HG03457 (cell line): ENCODE data around the gene DOK6.
A peak's percentile ranks its signal among the peaks of the same experiment; 100 is the strongest.

Experiments used
- ATAC-seq: cut with Tn5 transposase; IDR thresholded peaks from one replicate; pipeline ENCODE4 v1.9.1; 2021; ENCODE audit warnings: moderate number of reproducible peaks; ENCODE audit not compliant: unreplicated experiment

Gene DOK6

DNA sequence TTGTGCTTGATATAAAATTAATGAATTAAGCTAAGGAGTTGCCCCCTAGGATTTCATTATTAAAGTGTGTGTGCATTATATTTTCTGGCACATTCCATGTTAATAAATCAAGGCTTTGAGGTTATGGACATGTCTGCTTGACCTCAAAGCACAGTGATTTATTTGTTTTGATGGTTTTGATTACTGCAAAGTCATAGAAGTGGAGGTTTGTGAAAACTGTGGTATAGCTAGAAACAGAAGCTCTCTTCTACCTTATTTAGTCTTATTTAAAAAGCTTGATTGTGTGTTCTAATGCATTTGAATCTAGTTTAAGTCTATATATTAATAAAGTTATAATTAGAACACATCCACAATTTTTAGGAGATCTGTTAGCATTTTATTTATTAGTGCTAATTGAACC, 32.2 kb downstream of the DOK6 start:
- no peak for ATAC-seq

DNA sequence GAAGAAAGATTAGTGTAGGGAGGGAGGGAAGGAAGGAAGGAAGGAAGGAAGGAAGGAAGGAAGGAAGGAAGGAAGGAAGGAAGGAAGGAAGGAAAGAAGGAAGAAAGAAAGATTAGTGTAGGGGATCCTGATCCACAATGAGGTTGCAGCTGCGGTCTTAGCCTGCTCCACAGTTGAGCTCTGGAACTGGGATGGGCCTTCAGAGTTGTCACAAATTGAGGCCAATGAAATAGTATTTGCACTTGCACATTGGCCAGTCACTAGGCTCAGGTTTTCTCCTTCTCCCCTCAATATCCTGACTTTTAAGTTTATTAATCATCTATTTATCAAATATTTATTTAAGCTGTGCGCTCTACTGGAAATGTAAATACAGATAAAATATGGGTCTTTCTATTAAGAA, 34.3 kb downstream of the DOK6 start:
- ATAC-seq = no peak

DNA sequence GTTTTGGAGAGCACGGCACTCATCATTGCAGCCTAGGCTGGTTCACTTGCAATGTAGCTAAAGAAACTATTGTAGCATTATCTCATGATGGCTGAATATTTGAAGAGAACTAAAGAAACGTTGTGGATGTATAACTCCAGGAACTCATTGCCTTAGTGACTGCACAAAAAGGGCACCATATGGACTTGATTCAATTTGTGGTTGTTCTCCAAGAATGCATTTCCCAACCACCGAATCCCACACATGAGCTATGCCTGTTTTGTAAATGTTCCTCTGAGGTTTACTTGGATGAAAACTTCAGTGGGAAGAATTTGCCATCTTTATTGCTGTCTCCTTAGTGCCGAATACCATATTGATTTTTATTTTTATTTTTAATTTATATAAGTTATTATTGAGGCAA, 43.5 kb downstream of the DOK6 start:
- ATAC-seq = no peak

DNA sequence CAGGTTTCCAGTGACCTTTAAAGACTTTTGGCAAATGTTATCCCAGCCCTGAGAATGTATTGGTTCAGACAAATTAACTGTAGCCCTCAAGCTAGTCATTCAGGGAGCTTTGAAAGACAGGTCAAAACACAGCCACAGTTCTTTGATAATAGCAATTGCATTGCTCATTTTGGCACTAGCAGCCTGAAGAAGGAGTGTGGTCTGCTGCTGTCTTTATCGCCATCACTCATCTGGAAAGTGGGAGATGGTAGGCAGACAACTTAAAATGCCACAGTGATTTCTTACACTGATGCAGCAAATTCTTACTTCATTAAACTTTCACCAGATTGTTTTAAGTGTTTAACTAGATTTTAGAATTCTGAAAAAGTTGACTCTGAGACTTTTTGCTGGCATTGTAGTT, 47.2 kb downstream of the DOK6 start:
- ATAC-seq = no peak

DNA sequence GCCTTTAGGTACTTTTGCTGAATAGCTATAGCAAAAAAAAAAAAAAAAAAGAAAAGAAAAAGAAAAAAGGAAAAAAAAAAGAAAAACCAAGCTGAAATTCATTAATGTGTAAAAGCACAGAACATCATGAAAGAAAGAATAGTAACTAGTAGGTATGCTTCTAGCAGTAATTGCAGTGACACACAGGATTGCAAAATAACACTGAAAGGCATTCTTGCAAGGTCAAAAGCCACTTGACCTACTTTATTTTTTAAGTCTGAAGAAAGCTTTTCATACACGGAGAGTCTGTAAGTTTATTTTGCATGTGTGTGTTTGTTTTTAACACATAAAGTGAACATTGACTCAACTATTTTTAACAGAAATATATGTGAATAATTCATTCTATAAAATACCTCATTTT, 54.4 kb downstream of the DOK6 start:
- ATAC-seq = no peak

DNA sequence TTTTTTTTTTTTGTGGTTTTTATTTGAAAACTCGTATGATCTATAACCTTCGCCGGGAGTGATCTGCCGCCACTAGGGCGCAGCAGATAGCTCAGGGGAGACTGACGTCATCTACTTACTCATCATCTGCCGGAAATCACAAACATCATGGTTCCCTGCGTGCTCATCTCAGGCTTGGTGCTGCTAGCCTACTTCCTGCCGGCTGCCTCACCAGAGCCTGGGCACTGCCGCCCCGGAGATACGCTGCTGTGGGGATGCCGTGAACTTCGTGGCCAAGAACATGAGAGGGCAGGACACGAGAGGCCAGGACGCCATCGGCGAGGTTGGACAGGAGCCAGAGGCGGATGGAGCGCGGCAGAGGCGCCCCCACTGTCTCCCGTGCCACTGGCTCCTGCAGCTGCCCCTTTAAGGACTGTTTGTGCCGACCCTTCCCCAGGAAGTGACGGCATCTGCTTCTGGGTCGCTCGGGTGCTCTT, 68.8 kb downstream of the DOK6 start:
- peak; percentile 61 for ATAC-seq

DNA sequence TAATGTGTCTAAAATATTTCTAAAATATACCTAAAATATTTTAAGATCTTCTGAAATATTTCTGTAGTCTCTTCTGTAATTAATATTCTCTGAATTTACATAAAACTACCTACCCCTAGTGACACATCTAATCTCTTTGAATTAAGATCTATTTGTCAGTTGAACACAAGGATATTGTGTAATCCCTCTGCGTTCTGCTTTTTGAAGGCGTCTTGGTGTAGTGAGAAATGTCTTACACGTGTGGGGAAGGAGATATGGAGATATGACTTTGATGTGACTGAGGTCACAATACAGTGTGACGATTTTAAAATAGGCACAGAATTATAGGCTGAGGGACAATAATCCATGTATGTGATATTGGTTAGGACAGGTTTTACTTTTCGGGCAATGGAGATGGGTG, 79.8 kb downstream of the DOK6 start:
- no peak for ATAC-seq

DNA sequence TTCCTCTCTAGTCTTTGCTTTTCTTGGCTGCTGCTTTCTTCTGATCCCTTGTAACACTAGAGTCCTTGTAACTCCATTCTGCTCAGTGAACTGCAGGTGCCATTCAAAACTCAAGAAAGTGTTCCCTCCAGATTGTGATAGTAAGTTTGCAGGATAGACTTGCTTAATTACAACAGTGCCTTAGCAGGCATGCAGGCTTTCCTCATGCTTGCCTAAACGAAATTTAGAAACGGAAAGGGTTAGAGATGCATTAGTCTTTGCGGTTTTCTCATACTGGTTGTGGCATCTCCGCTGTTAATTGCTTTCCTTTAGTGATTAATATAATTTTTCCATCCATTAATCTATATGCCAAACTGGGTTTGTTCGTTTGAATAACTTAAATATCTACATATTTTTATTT, 82.9 kb downstream of the DOK6 start:
- no peak for ATAC-seq

DNA sequence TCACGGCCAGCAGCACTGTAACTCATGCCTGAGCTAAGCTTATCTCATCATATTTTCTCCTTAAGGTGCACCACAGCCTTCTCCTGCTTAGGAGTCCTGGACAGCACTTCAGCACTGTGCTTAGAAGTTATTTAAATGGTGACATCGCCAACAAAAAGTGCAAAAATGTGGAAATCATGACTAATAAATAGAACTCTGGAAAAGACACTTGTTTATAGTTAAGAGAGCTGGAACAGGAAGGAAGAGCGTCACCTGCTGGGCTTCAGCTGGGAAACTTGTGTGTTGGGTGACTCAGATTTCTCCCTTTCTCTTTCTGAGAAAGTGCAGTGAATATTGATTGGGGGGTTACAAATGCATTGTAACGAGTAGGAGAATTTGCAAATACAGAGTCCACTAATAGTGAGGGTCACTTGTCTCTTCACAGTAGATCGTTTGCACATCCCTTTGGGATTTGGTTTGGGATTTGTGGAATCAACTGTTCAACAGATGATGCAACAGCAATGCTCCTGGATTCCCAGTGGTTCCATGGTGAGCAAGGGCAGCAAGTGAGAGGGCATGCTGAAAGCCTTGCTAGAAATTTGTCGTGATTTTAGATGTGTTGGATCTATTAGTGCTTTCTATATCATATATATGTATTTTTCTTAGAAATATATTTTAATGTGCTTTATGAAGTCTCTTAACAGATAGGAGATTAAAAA, 84.2 kb downstream of the DOK6 start:
- ATAC-seq = no peak

DNA sequence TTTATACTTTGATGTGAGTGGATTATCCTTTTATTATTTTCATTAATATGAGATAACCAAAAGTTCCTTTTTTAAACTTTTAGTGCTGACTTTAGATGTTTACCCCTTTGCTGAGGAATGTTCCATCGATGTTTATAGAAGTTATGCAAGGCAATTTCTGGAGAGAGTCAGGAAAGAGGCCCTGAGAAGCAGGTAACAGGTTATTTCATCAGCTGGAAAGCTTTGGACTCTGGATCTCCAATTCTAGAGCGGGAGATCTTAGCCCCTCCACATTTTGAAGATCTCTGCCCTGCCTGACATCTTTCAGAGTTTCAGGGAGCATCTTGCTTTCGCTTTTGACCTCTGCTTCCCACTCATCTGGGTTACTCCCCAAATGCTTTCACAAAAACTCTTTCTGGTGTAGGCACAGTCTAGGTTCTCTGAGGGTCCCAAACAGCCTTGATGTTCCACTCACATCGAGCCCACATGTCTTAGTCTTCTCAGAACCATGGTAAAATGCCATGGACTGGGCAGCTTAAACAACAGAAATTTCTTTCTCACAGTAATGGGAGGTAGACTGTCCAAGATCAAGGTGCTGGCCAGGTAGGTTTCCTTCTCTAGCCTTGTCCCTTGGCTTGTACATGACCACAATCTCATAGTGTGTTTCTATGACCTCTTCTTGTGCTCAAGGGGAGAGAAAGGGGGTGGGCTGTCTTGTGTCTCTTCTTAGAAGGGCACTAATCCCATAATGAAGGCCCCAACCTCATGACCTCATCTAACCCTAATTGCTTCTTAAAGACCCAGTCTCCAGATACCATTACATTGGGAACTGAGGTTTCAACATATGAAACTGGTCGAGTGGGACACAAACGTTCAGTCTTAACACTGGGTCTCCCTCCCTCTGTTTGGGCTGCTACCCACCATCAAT, 87.1 kb downstream of the DOK6 start:
- no peak for ATAC-seq

DNA sequence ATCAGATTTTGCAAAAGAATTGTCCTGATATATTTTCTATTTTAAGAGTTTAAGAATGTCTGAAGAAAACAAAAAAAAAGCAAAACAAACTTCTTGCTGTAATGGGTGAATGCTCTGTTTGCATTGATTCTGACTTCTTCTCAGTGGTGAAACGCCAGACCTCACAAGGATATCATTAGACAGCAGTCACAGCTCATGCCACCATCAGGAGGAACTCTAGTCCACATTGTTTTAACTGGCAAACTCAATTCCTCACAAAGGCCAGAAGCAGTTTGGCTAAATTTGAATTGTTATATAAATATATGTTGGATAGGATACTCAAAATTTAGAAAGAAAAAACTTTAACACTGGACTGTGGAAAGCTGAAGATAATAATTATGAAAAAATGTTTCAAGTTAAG, 89.4 kb downstream of the DOK6 start:
- ATAC-seq = no peak

DNA sequence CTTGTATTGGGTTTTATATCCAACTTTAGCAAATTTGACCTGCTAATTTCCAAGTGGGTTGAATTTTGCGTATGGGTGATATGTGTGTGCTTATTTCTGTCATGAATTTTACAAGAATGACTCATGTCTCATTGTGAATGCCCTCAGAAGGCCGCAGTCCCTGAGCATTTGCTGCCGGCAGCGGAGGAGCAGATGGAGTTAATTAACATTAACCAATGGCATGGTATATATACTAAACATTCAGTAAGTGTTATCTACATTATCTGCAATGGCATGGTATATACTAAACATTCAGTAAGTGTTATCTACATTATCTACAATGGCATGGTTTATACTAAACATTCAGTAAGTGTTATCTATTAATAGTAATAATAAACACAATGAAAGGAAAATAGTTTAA, 90.1 kb downstream of the DOK6 start:
- no peak for ATAC-seq

DNA sequence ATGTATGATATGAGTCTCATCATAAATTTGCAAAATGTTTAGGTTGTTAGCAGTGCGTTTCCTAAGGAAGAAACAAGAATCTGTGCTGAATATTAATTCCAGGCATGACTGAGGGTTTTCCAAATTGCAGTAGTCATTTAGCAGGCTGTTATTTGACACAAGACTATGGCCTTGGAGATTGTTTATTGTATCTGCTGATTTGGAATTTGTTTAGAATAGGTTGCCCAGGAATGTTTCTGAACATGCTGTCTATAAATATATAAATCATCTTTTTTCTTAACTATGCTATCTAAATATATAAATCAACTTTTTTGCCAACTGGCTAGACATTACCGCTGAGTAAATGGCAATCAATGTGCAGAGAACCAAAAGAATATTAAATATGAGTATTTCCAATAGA, 90.9 kb downstream of the DOK6 start:
- ATAC-seq = no peak

DNA sequence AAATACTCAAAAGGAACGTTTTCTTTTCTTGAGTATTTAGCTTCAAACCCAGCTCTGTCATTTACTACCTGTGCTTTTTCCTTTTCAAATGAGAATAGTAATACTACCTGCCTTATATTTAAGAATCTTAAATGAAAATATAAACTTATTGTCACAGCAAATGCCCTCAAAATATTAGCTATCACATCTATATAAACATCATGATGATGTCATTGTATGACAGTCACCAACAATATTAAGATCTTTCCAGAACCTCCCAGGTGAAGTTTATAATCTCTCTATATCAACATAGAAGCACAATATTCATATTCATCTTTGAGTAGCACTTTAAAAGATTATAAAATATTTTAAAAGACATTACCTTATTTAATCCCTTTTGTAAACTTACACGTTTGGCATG, 92.2 kb downstream of the DOK6 start:
- no peak for ATAC-seq

DNA sequence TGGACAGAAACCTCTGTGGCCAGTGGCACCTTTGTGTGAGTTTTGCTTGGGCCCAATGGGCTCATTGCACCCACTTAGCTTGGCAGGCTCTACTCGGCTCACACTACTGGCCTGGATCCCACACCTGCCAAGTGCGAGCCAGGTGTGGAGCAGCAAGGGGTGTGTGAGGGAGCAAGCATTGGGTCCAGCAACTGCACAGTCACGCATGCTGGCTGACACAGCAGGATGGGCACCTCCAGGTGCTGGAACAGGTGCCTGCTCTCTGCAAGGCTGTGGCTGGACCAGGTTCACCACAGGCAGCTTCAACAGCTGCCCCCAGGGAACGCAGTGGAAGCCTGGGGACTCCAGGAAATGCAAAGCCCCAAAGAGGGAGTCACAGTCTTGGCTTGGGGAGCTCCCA, 94.2 kb downstream of the DOK6 start:
- no peak for ATAC-seq

DNA sequence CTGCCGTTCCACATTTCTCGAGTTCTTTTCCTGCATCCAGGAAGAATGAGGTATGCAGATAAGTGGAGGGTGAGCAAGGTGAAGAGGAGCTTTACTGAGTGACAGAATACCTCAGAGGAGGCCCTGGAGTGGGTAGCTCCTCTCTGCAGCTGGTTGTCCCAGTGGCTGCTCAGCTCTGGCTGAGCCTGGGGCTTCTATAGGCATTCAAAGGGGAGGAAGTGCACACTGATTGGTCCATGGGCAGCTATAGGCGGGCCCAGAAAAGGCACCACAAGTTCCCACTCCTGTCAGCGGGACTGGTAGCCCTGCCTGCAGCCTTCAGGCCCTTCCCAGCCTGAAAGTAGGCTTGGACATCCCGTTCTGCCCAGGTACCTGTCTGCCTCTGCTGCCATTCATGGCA, 94.7 kb downstream of the DOK6 start:
- no peak for ATAC-seq

DNA sequence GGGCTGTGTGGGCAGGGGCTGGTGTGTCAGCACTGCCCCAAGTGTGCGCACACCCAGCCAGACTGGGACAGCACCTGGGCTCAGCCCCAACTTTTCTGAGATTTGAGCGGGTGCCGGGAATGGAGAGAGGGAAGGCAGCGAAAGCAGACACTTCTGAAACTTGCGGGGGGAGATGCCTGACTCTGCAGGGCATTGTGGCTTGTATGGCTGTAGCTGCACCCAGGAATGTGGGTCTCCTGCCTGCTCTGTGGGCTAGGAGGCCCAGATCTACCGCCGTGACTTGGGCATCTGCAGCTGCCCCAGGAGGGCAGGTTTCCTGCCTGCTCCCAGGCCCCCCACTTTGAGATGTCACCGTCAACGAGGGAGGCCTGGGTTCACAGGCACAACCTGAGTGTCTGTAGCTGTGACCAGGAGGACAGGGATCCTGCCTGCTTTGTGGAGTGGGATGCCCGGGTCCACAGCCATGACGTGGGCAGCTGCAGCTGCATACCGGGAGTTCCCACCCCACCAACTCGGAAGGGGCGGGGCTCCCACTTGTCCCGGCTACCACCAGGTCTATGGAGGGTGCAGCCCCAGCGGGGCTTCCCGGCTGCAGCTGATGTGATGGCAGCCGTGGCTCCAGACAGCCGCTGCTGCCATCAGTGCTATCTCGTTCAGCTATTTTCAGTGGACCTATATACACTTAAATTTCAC, 95.3 kb downstream of the DOK6 start:
- no peak for ATAC-seq

DNA sequence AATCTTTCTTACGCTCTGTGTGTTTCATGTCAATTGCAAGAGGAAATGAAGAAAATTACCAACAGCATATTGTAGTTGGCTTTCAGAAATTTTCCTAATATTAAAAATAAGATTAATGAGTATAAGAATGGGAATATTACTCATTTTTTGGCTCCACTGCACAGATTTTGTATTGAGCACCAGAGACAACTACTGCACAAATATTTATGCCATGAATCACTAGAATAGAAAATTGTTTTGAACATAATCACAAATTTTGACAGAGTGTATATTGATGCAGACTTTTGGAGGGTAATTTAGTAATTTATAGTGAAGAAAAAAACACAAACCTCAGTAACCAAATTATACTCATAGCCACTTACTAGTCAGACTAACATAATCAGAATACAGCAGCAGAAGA, 118.3 kb downstream of the DOK6 start:
- no peak for ATAC-seq

DNA sequence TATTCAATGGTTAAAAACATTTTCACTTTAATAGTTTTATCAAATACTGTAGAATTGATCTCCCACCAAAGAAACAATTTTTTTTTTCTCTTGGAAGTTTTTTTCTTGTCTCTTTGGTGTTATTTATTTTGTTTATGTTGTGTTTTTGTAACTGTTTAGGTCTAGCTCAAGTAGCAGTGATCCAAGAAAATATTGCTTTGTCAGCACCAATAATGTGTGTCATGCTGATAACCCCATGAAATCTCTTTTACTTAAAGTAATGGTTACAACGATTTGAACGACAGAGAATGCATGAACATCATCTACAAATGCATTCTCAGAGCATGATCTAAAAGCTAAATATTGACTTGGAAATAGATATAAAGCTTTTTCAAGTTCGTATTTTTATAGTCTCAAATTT, 122.9 kb downstream of the DOK6 start:
- ATAC-seq = no peak

DNA sequence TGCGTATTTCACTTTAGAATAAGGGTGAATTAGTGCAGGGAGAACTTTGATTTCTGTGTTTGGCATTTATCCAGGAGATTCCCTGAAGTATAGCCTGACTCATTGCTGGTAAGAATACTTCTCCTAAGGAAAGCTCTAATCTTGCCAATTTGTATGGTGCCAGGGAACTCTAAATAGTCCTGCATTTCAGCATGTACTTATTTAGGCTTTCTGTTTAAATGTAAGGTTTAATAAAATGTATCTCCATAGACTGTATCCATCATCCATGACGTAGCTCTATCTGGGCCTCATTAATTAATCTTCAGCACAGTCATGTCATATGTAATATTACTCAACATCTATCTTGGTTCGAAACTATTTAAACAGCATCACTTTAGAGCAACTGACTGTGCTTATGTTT, 127.7 kb downstream of the DOK6 start:
- no peak for ATAC-seq

DNA sequence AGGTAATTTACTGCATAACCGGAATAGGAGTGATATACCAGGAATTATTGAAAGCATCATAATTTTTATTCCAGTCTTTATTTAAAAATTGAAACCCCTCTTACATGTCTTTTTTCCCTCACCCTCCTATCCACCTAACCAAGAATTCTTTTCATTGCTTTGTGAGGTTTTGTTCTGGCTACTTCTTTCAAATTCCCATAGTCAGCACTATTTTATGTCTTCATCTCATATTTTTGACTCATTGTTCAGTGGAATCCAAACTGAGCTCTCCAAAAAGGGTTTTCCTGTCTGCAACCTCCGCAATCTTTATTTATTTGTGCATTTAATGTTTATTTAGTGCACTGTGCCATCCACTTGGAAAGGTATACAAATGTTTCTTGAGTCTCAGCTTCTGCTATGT, 128.5 kb downstream of the DOK6 start:
- ATAC-seq = no peak

DNA sequence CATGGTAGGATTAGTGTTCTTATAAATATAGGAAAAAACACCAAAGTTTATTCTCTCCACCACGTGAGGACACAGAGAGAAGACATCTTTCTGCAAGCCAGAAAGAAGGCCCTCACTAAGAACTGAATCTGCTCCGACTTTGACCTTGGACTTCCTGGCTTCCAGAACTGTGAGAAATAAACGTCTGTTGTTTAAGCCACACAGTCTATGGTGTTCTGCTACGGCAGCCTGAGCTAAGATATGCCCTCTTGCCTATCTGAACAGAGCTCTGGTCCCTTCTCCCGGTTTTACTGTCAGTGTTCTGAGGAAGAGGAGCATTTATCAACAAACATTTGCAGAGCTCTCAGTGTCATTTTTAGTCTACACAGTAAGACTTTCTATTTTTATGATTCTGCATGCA, 131.3 kb downstream of the DOK6 start:
- no peak for ATAC-seq
